ENCODE results near the gene ADAM33. TPM values are rescaled to one million over a fixed set of nuclear protein-coding genes. Genes with fewer than 3 reads are reported as not detected.
A peak's percentile ranks its signal among the peaks of the same experiment; 100 is the strongest.

The ADAM33 gene
- total and polyA plus RNA-seq, 7 donors: 2.4 to 8.9 (median 4.3) TPM

GRCh38 chr20:3663031-3663701 is 18.6 kb downstream of the ADAM33 start, which contains the start of gene GFRA4:
Gene GFRA4, minus strand, starts transcription at chr20:3663399. Its CDS starts 0 bp downstream, at chr20:3663399.
- 70 to 74% (median 71%) methylated on average over 19 of the region's 19 CpGs for WGBS, 3 donors
- no peaks in the 10 kb centered on the region for H3K4me1 ChIP-seq
- intact Hi-C loops (cut with DNase I): no loop called here
- TF ChIP-seq CTCF (IDR thresholded peaks at IDR 0.05): no peak
- H3K27me3 ChIP-seq (ENCODE audit: insufficient read depth in 3 of 3, low read length in 2 of 3): peaks cover 0 to 30% (median 15%) of the 10 kb centered on the region in 3 donors
- no peaks in the 10 kb centered on the region for H3K9me3 ChIP-seq
- no peak for DNase-seq
- no peak within 1 kb of the TSS for H3K4me3 ChIP-seq
- no peak within 1 kb of the TSS for H3K27ac ChIP-seq
- H3K36me3 ChIP-seq (ENCODE audit: insufficient read depth in 1 of 2, low read depth in 1 of 2): no peaks in the 10 kb centered on the region
- no peak for ATAC-seq

- intact Hi-C loops (cut with DNase I): no loop called here
- no peak for ATAC-seq
- Histone ChIP-seq H3K27me3 (ENCODE audit: insufficient read depth in 3 of 3, low read length in 2 of 3) (peaks cover 0 to 30% (median 15%) of the 10 kb centered on the region in 3 donors), H3K27ac (no peak overlapping the region), H3K4me3 (no peak overlapping the region), H3K9me3 (no peaks in the 10 kb centered on the region), H3K36me3 (ENCODE audit: insufficient read depth in 1 of 2, low read depth in 1 of 2) (no peaks in the 10 kb centered on the region), H3K4me1 (no peaks in the 10 kb centered on the region)
- no peak for DNase-seq
- TF ChIP-seq CTCF (IDR thresholded peaks at IDR 0.05): no peak
- WGBS, 3 donors: 67 to 80% (median 71%) methylated on average over 12 of the region's 12 CpGs
These were observed 19.8 kb downstream of the ADAM33 start for GRCh38 chr20:3661814-3662665.

- intact Hi-C loops (cut with DNase I): no loop called here
- ATAC-seq (no peak), DNase-seq (peak in 1 of 2 donors; percentile 47)
- H3K36me3 ChIP-seq (ENCODE audit: insufficient read depth in 1 of 2, low read depth in 1 of 2): no peaks in the 10 kb centered on the region
- H3K27ac ChIP-seq: no peak overlapping the region
- peaks cover 0 to 30% (median 15%) of the 10 kb centered on the region in 3 donors for H3K27me3 ChIP-seq (ENCODE audit: insufficient read depth in 3 of 3, low read length in 2 of 3)
- H3K9me3 ChIP-seq: no peaks in the 10 kb centered on the region
- TF ChIP-seq CTCF (IDR thresholded peaks at IDR 0.05): no peak
- H3K4me1 ChIP-seq: no peaks in the 10 kb centered on the region
- 12 to 23% (median 20%) methylated on average over 32 to 60 of the region's 60 CpGs for WGBS, 3 donors
- no peak overlapping the region for H3K4me3 ChIP-seq
These were observed 20.6 kb downstream of the ADAM33 start for GRCh38 chr20:3661060-3661813.

GRCh38 chr20:3660262-3661059 is 21.3 kb downstream of the ADAM33 start:
- intact Hi-C loops (cut with DNase I): no loop called here

More at GRCh38 chr20:3660262-3661059, 21.3 kb downstream of the ADAM33 start:
- Histone ChIP-seq H3K4me3 (no peak overlapping the region), H3K9me3 (no peaks in the 10 kb centered on the region), H3K4me1 (no peaks in the 10 kb centered on the region), H3K36me3 (ENCODE audit: insufficient read depth in 1 of 2, low read depth in 1 of 2) (no peaks in the 10 kb centered on the region), H3K27me3 (ENCODE audit: insufficient read depth in 3 of 3, low read length in 2 of 3) (peaks cover 0 to 30% (median 15%) of the 10 kb centered on the region in 3 donors), H3K27ac (no peak overlapping the region)
- 1 to 3% (median 3%) methylated on average over 39 to 75 of the region's 75 CpGs for WGBS, 3 donors
- DNase-seq (peak in 1 of 2 donors; percentile 42), ATAC-seq (no peak)
- TF ChIP-seq CTCF (IDR thresholded peaks at IDR 0.05): no peak

All from psoas muscle (tissue), 8 donors.